Stimulated activated CD4-positive, alpha-beta T cell treated with anti-CD3 and anti-CD28 coated beads, Interleukin-1b, Interleukin-23, amount 100 ng/mL, for 4 hours (primary cell): ENCODE measurements around the gene LRRC32.

ENCODE experiments used
- DNase-seq, 2 donors: peaks; one replicate each; pipeline ENCODE4 v3.0.0-alpha.2; 2020; ENCODE audit warnings: low read depth in 2 of 2

The LRRC32 gene

DNA sequence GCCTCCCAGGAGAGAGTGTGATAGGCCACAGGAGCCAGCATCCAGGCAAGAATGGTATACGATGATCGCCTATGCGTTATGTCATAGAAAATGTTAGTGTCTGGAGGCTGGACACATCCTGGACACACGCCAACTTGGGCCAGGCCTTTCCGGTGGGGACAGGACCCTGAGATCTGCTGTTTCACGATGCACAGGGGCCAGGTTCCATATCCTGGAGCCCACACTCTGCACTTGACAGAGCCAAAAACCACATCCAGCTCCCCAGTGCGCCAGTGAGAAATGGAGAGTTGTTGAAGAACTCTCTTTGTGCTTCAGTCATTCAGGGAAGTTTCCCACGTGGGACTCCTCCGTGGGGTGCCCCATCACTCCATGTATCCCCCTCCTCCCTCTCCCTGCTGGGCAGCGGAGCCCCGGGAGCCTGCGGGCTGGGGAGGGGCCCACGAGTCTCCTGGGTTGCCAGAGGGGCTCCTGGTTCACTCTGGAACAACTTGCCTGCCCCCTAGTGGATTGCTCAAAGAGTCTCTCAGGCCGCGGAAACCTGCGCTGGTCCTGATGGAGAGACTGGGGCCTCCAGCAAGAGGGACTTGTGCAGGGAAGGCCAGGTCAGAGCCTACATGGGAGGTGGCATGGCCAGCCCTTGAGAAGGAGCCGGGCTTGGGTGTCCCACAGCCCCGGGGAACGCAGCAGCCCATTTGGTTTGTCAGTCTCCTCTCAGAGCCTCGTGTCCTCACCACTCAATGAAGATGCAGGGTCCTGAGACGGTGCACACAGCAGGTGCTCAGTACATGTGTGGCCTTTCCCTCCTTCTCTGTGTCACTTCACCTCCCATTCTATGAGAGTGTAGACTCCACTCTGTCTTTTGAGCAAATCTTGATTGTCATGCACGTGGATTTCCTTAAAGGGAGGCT lies 10.2 kb upstream of the LRRC32 start:
- peak; percentile 37 to 45 for DNase-seq

DNA sequence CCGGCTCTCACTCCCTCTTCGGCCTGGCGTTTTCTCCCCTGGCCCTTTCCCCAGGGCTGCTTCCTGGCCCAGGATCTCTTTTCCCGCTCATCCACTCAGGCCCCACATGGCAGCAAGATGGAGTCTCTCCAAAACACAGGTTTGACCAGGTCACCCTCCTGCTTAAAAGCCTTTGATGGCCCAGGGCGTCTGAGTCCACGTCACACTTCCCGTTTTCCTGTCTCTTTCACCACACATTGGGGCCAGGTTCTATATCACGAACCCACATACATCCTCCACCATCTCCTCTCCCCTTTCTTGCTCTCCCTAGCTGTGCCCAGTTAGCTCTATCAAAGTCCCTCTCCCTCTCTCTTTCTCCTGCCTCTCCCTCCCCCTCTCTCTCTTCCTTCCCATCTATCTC lies 7.8 kb upstream of the LRRC32 start:
- no peak for DNase-seq

- no peak for DNase-seq
Measured at GRCh38 chr11:76677458-76677765, 6.9 kb upstream of the LRRC32 start.

DNA sequence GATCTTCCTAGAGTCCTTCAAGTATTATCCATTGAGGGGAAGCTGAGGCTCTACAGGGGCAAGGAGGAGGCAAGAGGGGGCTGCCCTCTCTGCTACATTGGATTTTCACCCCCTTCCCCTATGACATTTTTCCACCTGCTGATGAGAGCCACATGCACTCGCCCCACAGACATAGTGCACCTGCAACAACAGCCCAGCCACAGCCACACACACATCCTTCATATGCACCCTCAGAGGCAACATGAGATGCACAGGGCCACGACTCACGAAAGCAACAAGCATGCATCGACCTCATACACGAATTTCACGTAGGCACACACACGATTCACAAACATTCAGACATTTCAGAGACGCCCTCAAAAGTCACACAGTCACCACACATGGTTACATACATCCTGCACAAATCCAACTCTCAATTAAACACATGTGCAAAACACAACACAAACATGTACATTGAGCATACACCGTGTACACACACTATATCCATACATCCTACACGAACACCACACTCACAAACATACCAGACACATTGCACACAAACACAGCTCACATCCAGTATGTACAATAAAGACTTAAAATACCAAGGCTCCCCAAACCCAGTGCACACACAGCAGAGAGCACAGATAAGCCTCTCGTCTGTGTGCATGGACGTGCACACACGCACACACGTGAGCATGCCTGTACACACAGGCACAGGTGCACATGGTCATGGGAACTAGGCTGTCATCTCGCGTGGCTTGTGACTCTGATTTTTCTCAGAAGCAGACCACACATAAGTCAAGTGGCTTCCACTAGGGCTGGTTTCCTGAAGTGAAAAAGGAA lies 6.3 kb upstream of the LRRC32 start:
- no peak for DNase-seq

DNA sequence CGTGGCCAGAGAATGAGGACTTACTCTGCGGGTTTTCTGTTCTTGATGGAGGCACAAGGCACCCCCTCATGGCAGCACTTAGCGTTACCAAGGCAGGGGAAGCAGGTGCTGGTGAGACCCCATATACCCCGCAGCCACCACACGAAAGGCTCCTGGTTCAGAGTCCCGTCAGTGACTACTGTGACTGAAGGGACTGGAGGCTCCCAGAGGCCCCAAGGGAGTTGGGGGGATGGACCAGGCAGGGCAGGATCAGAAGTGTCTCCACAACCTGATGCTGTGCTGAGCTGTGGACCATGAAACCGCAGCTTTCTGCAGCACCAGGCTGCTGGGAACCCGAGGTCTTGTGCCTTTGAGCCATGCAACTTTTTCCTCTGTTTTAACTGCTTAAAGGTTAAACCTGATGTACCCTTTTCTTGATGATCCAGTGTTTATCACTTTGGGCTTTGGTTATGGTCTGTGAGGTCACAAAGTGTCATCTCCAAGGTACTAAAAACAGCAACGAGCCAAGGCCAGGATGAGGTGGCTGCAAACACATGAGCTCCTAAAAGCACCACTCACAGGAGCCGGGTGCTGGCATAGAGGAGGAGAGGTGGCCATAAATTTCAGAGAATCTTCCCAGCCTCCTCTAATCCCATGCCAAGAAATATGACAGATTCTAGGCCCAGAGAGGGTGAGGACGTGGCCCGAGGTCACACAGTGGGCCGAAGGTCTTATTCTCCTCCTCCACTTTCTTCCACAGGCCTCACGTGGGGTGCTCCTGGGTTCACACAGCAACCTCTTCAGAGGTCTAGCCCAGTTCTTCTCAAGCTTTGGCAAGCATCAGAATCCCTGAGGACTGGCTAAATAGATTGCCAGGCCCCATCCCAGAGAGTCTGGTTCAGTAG lies 4.2 kb upstream of the LRRC32 start:
- DNase-seq: no peak

- no peak for DNase-seq
Measured at GRCh38 chr11:76673176-76674142, 2.9 kb upstream of the LRRC32 start.

DNA sequence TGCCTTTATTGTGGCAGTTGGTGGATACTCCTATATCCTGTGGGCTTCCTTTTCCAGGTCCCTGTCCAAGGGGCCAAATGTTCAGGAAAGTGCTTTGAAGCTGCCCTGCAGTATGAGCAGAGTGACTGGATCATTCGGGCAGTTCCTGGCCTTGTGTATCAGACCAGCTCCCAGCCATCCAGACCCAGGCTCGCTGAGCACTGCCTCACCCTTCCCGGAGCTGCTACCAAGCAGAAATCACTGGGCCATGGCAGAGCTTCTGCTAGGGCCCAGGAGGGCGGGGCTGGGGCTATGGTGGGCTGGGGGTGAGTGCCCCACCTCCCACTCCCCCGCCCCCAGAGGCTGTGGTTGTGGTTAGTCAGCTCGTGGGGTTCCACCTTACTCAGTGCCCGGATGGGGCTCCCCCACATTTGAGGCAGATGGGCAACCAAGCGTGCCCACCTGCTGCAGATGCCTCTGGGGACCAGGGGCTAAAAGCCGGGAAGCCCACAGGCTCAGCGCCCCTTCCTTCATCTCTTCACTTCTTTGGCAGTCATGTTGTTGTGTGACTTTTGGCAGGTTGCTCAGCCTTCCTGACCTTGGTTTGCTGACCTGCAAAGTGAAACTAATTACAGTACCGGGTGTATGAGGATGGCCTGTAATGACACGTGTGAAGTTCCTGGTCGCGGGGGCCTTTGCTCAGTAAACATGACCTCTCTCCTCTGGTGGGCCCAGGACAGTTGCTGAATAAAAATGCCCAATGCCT lies 2.1 kb upstream of the LRRC32 start:
- peak; percentile 28 to 32 for DNase-seq

- no peak for DNase-seq
Measured at GRCh38 chr11:76671626-76672309, 1.2 kb upstream of the LRRC32 start.

- no peak for DNase-seq
Measured at GRCh38 chr11:76671237-76671592, 668 bp upstream of the LRRC32 start.

GRCh38 chr11:76669901-76670484 lies 554 bp downstream of the LRRC32 start:
- no peak for DNase-seq

DNA sequence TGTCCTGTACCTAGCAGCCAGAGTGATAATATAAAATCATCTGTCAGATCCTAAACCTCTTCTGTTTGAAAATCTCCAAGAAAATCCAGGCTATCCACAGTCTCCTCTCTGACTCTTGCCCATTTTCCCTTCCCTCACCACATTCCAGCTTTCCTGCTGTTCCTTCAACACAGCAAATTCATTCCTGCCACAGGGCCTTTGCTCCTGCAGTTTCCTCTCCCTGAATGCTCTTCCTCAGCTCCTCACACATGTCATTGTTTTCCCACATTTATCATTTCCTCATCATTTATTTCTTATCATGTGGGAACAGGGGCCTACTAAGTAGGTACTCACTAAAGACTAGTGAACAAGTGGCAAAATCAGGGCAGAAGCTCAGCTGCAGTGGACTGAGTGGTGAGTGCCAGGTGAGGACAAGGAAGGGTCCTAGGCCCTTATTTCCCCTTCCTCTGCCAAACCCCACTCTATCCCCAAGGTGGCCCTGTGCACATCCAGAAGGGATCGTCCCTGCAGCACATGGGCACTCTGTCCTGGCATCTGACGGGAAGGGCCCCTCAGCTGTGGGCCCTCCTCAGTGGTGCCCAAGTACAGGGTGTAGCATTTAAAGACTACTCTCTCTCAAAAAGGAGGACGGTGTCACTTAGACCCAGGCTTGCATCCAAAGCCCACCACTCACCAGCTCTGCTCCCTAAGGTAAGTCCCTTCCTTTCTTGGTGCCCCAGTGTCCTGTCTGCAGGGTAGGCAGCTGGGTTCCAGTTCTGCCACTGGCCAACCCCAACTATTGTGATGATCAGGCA lies 2.0 kb downstream of the LRRC32 start:
- DNase-seq: no peak

DNA sequence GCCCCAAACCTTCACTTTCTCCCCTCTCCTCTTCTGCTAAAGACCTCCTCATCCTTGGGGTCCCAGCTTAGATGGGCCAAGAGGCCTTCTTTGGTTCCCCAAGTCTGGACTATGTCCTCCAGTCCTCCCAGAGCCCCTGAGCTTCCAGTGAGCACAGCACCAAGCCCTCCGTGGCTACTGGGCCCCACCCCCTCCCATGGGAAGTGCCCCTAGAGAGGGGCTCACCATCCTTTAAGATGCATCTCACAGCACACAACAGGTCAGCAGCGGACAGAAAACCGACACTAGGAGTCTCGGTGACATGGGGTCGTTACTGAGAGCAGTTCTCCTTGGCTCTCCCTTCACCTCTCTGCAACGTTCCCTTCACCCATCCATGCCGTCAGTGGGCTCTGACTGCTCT lies 2.7 kb downstream of the LRRC32 start:
- DNase-seq: no peak

- DNase-seq: no peak
Measured at GRCh38 chr11:76667271-76667818, 3.2 kb downstream of the LRRC32 start.

- DNase-seq: no peak
Measured at GRCh38 chr11:76666830-76667229, 3.7 kb downstream of the LRRC32 start.

DNA sequence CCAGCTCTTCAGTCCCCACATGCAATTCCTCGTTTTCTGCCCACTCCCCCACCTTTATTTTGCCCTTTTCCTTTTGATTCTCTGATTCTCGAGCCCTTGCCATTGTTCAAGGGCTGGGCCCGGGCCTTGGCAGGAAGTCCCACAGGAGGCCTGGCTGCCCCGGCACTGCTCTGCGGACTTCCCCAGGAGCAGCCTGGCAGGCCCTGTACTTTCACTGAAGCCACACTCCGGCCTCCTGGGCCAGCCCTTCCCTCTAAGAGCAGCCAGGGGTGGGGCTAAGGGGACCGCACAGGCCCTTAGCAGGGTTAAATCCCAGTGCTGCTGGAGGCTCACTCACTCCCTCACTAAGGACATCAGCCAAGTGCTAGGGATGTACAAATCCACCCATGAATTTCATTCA lies 4.1 kb downstream of the LRRC32 start:
- no peak for DNase-seq

GRCh38 chr11:76665921-76666351 lies 4.6 kb downstream of the LRRC32 start:
- no peak for DNase-seq

- no peak for DNase-seq
Measured at GRCh38 chr11:76665172-76665571, 5.4 kb downstream of the LRRC32 start.

- no peak for DNase-seq
Measured at GRCh38 chr11:76664578-76665061, 5.9 kb downstream of the LRRC32 start.
